Nephron progenitor cell (in vitro differentiated cells): ENCODE data around the gene AGAP1.

Experiments used
- DNase-seq: peaks from one replicate; pipeline ENCODE4 v3.0.0; 2021
- H3K27ac Mint-ChIP-seq: 2 replicates; pipeline ENCODE4 v1.8.0; 2021; ENCODE audit warnings: mild to moderate bottlenecking, moderate library complexity, mixed read lengths
- H3K27me3 Mint-ChIP-seq: 2 replicates; pipeline ENCODE4 v1.8.0; 2021; ENCODE audit warnings: mild to moderate bottlenecking, low read depth, mixed read lengths; ENCODE audit not compliant: poor library complexity
- H3K36me3 Mint-ChIP-seq: 2 replicates; pipeline ENCODE4 v1.8.0; 2021; ENCODE audit warnings: low read depth, mixed read lengths
- H3K4me1 Mint-ChIP-seq: 2 replicates; pipeline ENCODE4 v1.8.0; 2021; ENCODE audit warnings: mixed read lengths
- H3K4me3 Mint-ChIP-seq: 2 replicates; pipeline ENCODE4 v1.8.0; 2021; ENCODE audit warnings: mild to moderate bottlenecking, moderate library complexity, mixed read lengths
- H3K9me3 Mint-ChIP-seq: 2 replicates; pipeline ENCODE4 v1.8.0; 2021; ENCODE audit warnings: mild to moderate bottlenecking, moderate library complexity, mixed read lengths
- TF ChIP-seq, protein P1 (sequence below): fragments of 200-600 bp; sonication (generic); IDR thresholded peaks from 2 replicates; pipeline ENCODE4 v1.5.0; 2021; ENCODE audit warnings: antibody characterized with exemption

The AGAP1 gene

DNA sequence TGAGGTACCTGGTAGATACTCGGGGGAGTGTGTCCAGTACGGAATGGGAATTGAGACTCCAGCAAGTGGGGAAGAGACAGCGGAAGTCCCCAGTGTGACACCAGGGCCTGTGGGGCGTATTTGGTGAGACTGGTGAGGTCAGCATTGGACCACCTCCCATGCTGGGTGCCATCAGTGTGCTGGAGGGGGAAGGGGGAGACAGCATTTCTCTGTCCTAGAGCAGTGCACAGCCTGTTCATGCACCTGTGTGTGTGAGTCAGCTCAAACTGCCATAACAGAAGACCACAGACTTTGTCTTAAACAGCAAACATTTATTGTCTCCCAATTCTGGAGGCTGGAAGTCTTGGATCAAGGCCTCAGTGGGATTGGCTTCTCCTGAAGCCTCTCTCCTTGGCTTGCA is 372.5 kb downstream of the AGAP1 start:
- Mint-ChIP-seq H3K27ac (peak overlapping the region; percentile 64), H3K36me3 (peaks cover 41% of the 10 kb centered on the region), H3K9me3 (peaks cover 29% of the 10 kb centered on the region), H3K4me3 (no peak overlapping the region), H3K27me3 (no peaks in the 10 kb centered on the region), H3K4me1 (peaks cover 60% of the 10 kb centered on the region)
- TF ChIP-seq, protein P1, sequence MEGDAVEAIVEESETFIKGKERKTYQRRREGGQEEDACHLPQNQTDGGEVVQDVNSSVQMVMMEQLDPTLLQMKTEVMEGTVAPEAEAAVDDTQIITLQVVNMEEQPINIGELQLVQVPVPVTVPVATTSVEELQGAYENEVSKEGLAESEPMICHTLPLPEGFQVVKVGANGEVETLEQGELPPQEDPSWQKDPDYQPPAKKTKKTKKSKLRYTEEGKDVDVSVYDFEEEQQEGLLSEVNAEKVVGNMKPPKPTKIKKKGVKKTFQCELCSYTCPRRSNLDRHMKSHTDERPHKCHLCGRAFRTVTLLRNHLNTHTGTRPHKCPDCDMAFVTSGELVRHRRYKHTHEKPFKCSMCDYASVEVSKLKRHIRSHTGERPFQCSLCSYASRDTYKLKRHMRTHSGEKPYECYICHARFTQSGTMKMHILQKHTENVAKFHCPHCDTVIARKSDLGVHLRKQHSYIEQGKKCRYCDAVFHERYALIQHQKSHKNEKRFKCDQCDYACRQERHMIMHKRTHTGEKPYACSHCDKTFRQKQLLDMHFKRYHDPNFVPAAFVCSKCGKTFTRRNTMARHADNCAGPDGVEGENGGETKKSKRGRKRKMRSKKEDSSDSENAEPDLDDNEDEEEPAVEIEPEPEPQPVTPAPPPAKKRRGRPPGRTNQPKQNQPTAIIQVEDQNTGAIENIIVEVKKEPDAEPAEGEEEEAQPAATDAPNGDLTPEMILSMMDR: no peak
- DNase-seq: no peak

DNA sequence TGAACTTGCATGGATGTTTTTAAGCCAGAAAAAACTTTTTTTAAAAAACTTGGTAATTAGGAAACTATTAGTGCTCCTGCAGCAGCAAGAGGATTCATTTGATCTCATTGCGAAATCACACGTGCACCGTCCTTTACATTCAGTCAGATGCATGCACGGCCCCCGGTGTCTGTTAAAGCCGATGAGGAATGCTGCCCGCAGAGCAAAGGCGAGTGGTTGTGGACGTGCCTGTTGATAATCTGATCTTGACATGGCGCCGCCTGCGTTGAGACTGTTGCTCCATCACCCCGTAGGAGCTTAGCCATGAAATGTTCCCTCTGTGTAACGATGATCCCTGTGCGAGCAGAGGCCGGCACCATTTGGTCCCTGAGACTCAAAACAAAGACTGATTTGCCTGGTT is 374.4 kb downstream of the AGAP1 start:
- peaks cover 32% of the 10 kb centered on the region for H3K9me3 Mint-ChIP-seq
- TF ChIP-seq, protein P1: no peak
- peaks cover 53% of the 10 kb centered on the region for H3K4me1 Mint-ChIP-seq
- peak overlapping the region; percentile 13 for H3K4me3 Mint-ChIP-seq
- peaks cover 39% of the 10 kb centered on the region for H3K36me3 Mint-ChIP-seq
- DNase-seq: no peak
- no peak overlapping the region for H3K27ac Mint-ChIP-seq
- H3K27me3 Mint-ChIP-seq: peaks cover under 1% of the 10 kb centered on the region

DNA sequence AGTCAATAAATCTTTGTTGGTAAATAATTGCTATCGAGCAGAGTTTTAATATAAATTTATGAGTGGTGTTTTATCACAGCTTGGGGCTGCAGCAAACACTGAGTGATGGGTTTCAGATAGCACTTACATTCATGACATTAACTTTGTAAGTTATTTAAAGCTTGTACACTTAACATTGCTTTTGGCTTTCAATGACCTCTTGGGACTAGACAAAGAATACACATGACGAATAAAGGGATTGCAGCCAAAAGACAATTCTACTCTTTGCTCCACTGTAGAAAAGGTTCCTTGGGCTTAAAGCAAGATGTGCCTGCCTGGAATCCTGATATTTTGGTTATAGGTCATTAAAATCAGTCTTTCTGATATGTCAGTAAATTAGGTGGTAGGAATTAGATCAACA is 374.8 kb downstream of the AGAP1 start:
- Mint-ChIP-seq H3K4me1 (peaks cover 50% of the 10 kb centered on the region), H3K36me3 (peaks cover 39% of the 10 kb centered on the region), H3K4me3 (peak overlapping the region; percentile 13), H3K27me3 (peaks cover 3% of the 10 kb centered on the region), H3K27ac (no peak overlapping the region), H3K9me3 (peaks cover 32% of the 10 kb centered on the region)
- no peak for DNase-seq
- TF ChIP-seq, protein P1: no peak

DNA sequence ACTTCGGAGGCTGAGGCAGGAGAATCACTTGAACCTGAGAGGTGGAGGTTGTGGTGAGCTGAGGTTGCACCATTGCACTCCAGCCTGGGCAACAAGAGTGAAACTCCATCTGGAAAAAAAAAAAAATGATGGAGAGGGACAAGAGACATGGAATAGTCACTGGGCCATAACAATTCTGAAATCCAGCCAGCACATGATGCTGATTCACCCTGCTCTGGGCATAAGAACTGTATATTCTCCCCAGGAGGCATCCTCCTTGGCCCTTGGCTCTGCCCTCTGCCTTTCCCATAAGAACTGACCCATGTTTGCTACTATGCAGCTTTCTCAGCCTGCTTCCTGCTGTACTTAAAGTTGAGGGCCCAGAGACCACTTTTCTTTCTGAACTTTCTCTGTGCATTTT is 376.7 kb downstream of the AGAP1 start:
- peaks cover 3% of the 10 kb centered on the region for H3K27me3 Mint-ChIP-seq
- no peak overlapping the region for H3K4me3 Mint-ChIP-seq
- TF ChIP-seq, protein P1: no peak
- peaks cover 39% of the 10 kb centered on the region for H3K36me3 Mint-ChIP-seq
- peaks cover 32% of the 10 kb centered on the region for H3K9me3 Mint-ChIP-seq
- H3K4me1 Mint-ChIP-seq: peaks cover 34% of the 10 kb centered on the region
- no peak overlapping the region for H3K27ac Mint-ChIP-seq
- no peak for DNase-seq

DNA sequence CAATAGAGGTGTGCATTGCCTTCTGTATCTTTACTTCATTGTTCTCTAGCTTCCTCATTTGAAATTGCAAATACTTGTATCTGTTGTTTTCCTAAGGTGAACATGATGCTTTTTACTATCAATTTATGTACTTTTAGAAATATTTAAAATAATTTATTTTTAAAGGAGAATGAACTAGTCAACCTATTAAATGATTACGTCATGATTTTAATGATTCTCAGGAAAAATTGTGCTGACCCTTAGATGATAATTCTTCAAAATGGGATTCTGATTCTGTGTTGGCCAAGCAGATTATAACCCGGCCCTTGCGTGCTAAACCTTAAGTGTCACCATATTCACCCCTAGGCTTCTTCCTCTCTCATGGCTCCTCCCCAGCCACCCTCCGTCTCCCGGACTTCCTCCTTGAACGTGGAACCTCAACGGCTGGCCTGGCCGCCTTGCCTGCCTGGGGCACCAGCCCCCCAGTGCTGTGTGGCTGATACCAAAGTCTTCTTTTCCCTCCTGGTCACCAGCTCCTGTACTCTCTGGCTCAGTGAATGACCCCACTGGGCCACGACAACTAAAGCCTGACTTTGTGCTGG is 382.3 kb downstream of the AGAP1 start:
- peaks cover 10% of the 10 kb centered on the region for H3K36me3 Mint-ChIP-seq
- TF ChIP-seq, protein P1: no peak
- no peak overlapping the region for H3K27ac Mint-ChIP-seq
- DNase-seq: no peak
- H3K9me3 Mint-ChIP-seq: peaks cover 7% of the 10 kb centered on the region
- H3K4me3 Mint-ChIP-seq: no peak overlapping the region
- peaks cover 29% of the 10 kb centered on the region for H3K4me1 Mint-ChIP-seq
- H3K27me3 Mint-ChIP-seq: peaks cover 3% of the 10 kb centered on the region

DNA sequence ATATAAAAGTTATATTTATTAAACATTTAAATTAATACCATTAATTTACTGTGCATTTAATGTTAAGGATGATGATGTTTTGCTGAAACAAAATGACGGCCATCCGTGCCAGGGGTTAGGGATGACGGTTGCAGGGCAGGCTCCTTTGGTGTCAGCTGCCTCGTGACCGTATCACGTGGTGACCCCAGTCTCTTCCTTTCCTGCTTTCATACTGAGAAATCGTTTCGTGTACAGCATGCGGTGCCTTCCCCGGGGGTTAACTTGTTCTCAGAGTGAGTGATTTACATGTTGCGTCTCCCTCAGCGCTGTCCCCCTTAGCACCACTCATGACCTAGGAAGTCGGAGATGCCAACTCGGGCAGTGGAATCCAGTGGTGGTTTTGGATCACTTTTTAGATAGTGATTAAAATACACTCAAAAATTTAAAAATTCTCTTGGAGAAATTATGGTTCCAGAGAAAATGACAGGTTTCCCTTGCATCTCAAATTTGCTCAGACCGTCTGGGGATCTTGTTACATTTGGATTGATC is 383.5 kb downstream of the AGAP1 start:
- Mint-ChIP-seq H3K4me1 (peaks cover 34% of the 10 kb centered on the region), H3K27me3 (peaks cover 3% of the 10 kb centered on the region), H3K36me3 (peaks cover 5% of the 10 kb centered on the region), H3K9me3 (peaks cover 3% of the 10 kb centered on the region), H3K4me3 (no peak overlapping the region), H3K27ac (no peak overlapping the region)
- no peak for DNase-seq
- TF ChIP-seq, protein P1: no peak
